Nephron (organoid): ENCODE measurements around the gene TEPSIN.

Experiments used
- H3K27ac Mint-ChIP-seq, 3 experiments: 2 replicates each; pipeline ENCODE4 v1.8.0; 2020; ENCODE audit warnings: mixed read lengths in 3 of 3, mild to moderate bottlenecking in 2 of 3, moderate library complexity in 1 of 3
- H3K27me3 Mint-ChIP-seq: 2 replicates; pipeline ENCODE4 v1.8.0; 2021; ENCODE audit warnings: low read depth, mild to moderate bottlenecking, moderate library complexity, mixed read lengths
- H3K36me3 Mint-ChIP-seq: 2 replicates; pipeline ENCODE4 v1.8.0; 2020; ENCODE audit warnings: low read depth, mixed read lengths
- H3K4me1 Mint-ChIP-seq: 2 replicates; pipeline ENCODE4 v1.8.0; 2020; ENCODE audit warnings: mixed read lengths
- H3K4me3 Mint-ChIP-seq, 3 experiments: 2 replicates each; pipeline ENCODE4 v1.8.0; 2020; ENCODE audit warnings: mild to moderate bottlenecking in 3 of 3, mixed read lengths in 3 of 3, moderate library complexity in 2 of 3
- H3K9me3 Mint-ChIP-seq: 2 replicates; pipeline ENCODE4 v1.8.0; 2020; ENCODE audit warnings: mixed read lengths
- CTCF ChIP-seq, 3 experiments: fragments of 200-600 bp; sonication (generic); IDR thresholded peaks; one replicate each; pipeline ENCODE4 v1.5.0; 2021; ENCODE audit warnings: antibody characterized with exemption in 3 of 3; ENCODE audit not compliant: unreplicated experiment in 3 of 3

The TEPSIN gene

GRCh38 chr17:81265576-81265975, 26.7 kb upstream of the TEPSIN start:
- Mint-ChIP-seq H3K36me3 (peaks cover 56% of the 10 kb centered on the region), H3K27ac (no peak overlapping the region), H3K4me3 (no peak overlapping the region), H3K9me3 (no peaks in the 10 kb centered on the region), H3K27me3 (no peaks in the 10 kb centered on the region), H3K4me1 (no peaks in the 10 kb centered on the region)
- TF ChIP-seq CTCF (IDR thresholded peaks at IDR 0.05; ENCODE audit: unreplicated experiment in 3 of 3): no peak

GRCh38 chr17:81264640-81265039, 25.8 kb upstream of the TEPSIN start:
- no peaks in the 10 kb centered on the region for H3K9me3 Mint-ChIP-seq
- no peak overlapping the region for H3K4me3 Mint-ChIP-seq
- no peaks in the 10 kb centered on the region for H3K4me1 Mint-ChIP-seq
- no peaks in the 10 kb centered on the region for H3K27me3 Mint-ChIP-seq
- H3K27ac Mint-ChIP-seq: no peak overlapping the region
- no peak for TF ChIP-seq CTCF (IDR thresholded peaks at IDR 0.05; ENCODE audit: unreplicated experiment in 3 of 3)
- peaks cover 51% of the 10 kb centered on the region for H3K36me3 Mint-ChIP-seq

- Mint-ChIP-seq H3K4me3 (no peak overlapping the region), H3K36me3 (peaks cover 40% of the 10 kb centered on the region), H3K4me1 (no peaks in the 10 kb centered on the region), H3K27ac (no peak overlapping the region), H3K9me3 (no peaks in the 10 kb centered on the region), H3K27me3 (no peaks in the 10 kb centered on the region)
- TF ChIP-seq CTCF (IDR thresholded peaks at IDR 0.05; ENCODE audit: unreplicated experiment in 3 of 3): no peak
Measured at GRCh38 chr17:81263371-81264181, 24.7 kb upstream of the TEPSIN start.

GRCh38 chr17:81261582-81262336, 22.9 kb upstream of the TEPSIN start:
- no peaks in the 10 kb centered on the region for H3K9me3 Mint-ChIP-seq
- H3K27ac Mint-ChIP-seq: no peak overlapping the region
- H3K4me3 Mint-ChIP-seq: no peak overlapping the region
- peaks cover 4% of the 10 kb centered on the region for H3K27me3 Mint-ChIP-seq
- TF ChIP-seq CTCF (IDR thresholded peaks at IDR 0.05; ENCODE audit: unreplicated experiment in 3 of 3): no peak
- H3K4me1 Mint-ChIP-seq: no peaks in the 10 kb centered on the region
- peaks cover 25% of the 10 kb centered on the region for H3K36me3 Mint-ChIP-seq

- Mint-ChIP-seq H3K9me3 (no peaks in the 10 kb centered on the region), H3K4me1 (no peaks in the 10 kb centered on the region), H3K27me3 (peaks cover 4% of the 10 kb centered on the region), H3K36me3 (peaks cover 21% of the 10 kb centered on the region), H3K27ac (no peak overlapping the region), H3K4me3 (no peak overlapping the region)
- TF ChIP-seq CTCF (IDR thresholded peaks at IDR 0.05; ENCODE audit: unreplicated experiment in 3 of 3): no peak
Measured at GRCh38 chr17:81261096-81261495, 22.2 kb upstream of the TEPSIN start.
